Putamen (tissue), 1 donor: Measurements from ENCODE around the gene LRP1B.
A peak's percentile ranks its signal among the peaks of the same experiment; 100 is the strongest.

Source experiments
- DNase-seq: peaks from one replicate; pipeline ENCODE4 v3.0.0-alpha.2; 2016; ENCODE audit warnings: low spot score

LRP1B gene

GRCh38 chr2:141590620-141591019, 540.2 kb downstream of the LRP1B start:
- no peak for DNase-seq

- no peak for DNase-seq
Observed at GRCh38 chr2:141589314-141589713, 541.5 kb downstream of the LRP1B start.

- DNase-seq = no peak
Observed at GRCh38 chr2:141586985-141587384, 543.8 kb downstream of the LRP1B start.

GRCh38 chr2:141582213-141582612, 548.6 kb downstream of the LRP1B start:
- DNase-seq = no peak

- peak; percentile 22 for DNase-seq
Observed at GRCh38 chr2:141579071-141579470, 551.7 kb downstream of the LRP1B start.

- no peak for DNase-seq
Observed at GRCh38 chr2:141570474-141571131, 560.2 kb downstream of the LRP1B start.

GRCh38 chr2:141569941-141570340, 560.9 kb downstream of the LRP1B start:
- DNase-seq = no peak

GRCh38 chr2:141565597-141565996, 565.2 kb downstream of the LRP1B start:
- DNase-seq = no peak

GRCh38 chr2:141560723-141561122, 570.1 kb downstream of the LRP1B start:
- no peak for DNase-seq

- no peak for DNase-seq
Observed at GRCh38 chr2:141557329-141558095, 573.3 kb downstream of the LRP1B start.

GRCh38 chr2:141555876-141556470, 574.8 kb downstream of the LRP1B start:
- peak; percentile 58 for DNase-seq

- DNase-seq = peak; percentile 47
Observed at GRCh38 chr2:141554810-141555209, 576.0 kb downstream of the LRP1B start.

GRCh38 chr2:141534666-141535362, 596.0 kb downstream of the LRP1B start:
- DNase-seq = peak; percentile 57

- no peak for DNase-seq
Observed at GRCh38 chr2:141529659-141530058, 601.2 kb downstream of the LRP1B start.

- no peak for DNase-seq
Observed at GRCh38 chr2:141528990-141529389, 601.8 kb downstream of the LRP1B start.

- DNase-seq = no peak
Observed at GRCh38 chr2:141526760-141527159, 604.1 kb downstream of the LRP1B start.

- DNase-seq = no peak
Observed at GRCh38 chr2:141524777-141525176, 606.0 kb downstream of the LRP1B start.

GRCh38 chr2:141523199-141523598, 607.6 kb downstream of the LRP1B start:
- DNase-seq = no peak

- DNase-seq = no peak
Observed at GRCh38 chr2:141522702-141523101, 608.1 kb downstream of the LRP1B start.

- no peak for DNase-seq
Observed at GRCh38 chr2:141522048-141522447, 608.8 kb downstream of the LRP1B start.

GRCh38 chr2:141519906-141520305, 610.9 kb downstream of the LRP1B start:
- no peak for DNase-seq

GRCh38 chr2:141517852-141518421, 612.9 kb downstream of the LRP1B start:
- DNase-seq = no peak
